DND-41 (cell line): Measurements from ENCODE around the gene XPR1.

ENCODE experiments used
- ATAC-seq: fragments of 200-7000 bp; cut with Tn5 transposase; 3 replicates; pipeline ENCODE4 v1.9.1; 2021; ENCODE audit warnings: low read depth; ENCODE audit not compliant: insufficient read depth
- DNase-seq: peaks from one replicate; pipeline ENCODE4 v3.0.0-alpha.2; 2020
- H2AFZ ChIP-seq: 2 replicates; pipeline ENCODE4 v1.6.0; 2012; ENCODE audit warnings: low read depth, low read length
- H3K27ac ChIP-seq: 2 replicates; pipeline ENCODE4 v1.5.1; 2012; ENCODE audit warnings: low read length, inconsistent platforms
- H3K27me3 ChIP-seq: fragments of 200-600 bp; sonication (generic); 2 replicates; pipeline ENCODE4 v1.6.0; 2012; ENCODE audit warnings: low read length, mild to moderate bottlenecking, inconsistent platforms; ENCODE audit not compliant: insufficient read depth, poor library complexity
- H3K36me3 ChIP-seq: 2 replicates; pipeline ENCODE4 v1.5.1; 2012; ENCODE audit warnings: low read length, inconsistent platforms; ENCODE audit not compliant: insufficient read depth
- H3K4me1 ChIP-seq: 2 replicates; pipeline ENCODE4 v1.5.1; 2012; ENCODE audit warnings: mild to moderate bottlenecking, low read length; ENCODE audit not compliant: insufficient read depth
- H3K4me2 ChIP-seq: 2 replicates; pipeline ENCODE4 v1.6.0; 2012; ENCODE audit warnings: mild to moderate bottlenecking, moderate library complexity, low read length, inconsistent platforms; ENCODE audit not compliant: insufficient read depth
- H3K4me3 ChIP-seq, 2 experiments: fragments of 200-600 bp in 1 of 2; shearing (Covaris generic) in 1 of 2; 2 replicates each; pipeline ENCODE4 v1.5.1; 2012 to 2016; ENCODE audit warnings: inconsistent platforms in 2 of 2, low read length in 2 of 2, mild to moderate bottlenecking in 2 of 2, low read depth in 1 of 2, moderate library complexity in 1 of 2
- H3K79me2 ChIP-seq: 2 replicates; pipeline ENCODE4 v1.6.0; 2012; ENCODE audit warnings: low read length, inconsistent platforms; ENCODE audit not compliant: insufficient read depth
- H3K9ac ChIP-seq: 2 replicates; pipeline ENCODE4 v1.6.0; 2012; ENCODE audit warnings: low read depth, mild to moderate bottlenecking, inconsistent platforms, low read length, moderate library complexity
- H3K9me3 ChIP-seq: 2 replicates; pipeline ENCODE4 v1.5.1; 2012; ENCODE audit warnings: low read length, moderate library complexity, mild to moderate bottlenecking, inconsistent platforms; ENCODE audit not compliant: insufficient read depth, severe bottlenecking
- H4K20me1 ChIP-seq: 2 replicates; pipeline ENCODE4 v1.6.0; 2012; ENCODE audit warnings: low read length; ENCODE audit not compliant: insufficient read depth
- EZH2 ChIP-seq: IDR thresholded peaks from 3 replicates; pipeline ENCODE4 v1.6.1; 2012; ENCODE audit warnings: borderline replicate concordance, low read depth, mild to moderate bottlenecking, moderate library complexity, low read length, inconsistent platforms; ENCODE audit not compliant: severe bottlenecking
- TF ChIP-seq, protein P1 (sequence below): IDR thresholded peaks from 2 replicates; pipeline ENCODE4 v1.5.1; 2012; ENCODE audit warnings: borderline replicate concordance, low read length, moderate library complexity, mild to moderate bottlenecking; ENCODE audit not compliant: poor library complexity, severe bottlenecking; ENCODE audit errors: extremely low read depth

The XPR1 gene

DNA sequence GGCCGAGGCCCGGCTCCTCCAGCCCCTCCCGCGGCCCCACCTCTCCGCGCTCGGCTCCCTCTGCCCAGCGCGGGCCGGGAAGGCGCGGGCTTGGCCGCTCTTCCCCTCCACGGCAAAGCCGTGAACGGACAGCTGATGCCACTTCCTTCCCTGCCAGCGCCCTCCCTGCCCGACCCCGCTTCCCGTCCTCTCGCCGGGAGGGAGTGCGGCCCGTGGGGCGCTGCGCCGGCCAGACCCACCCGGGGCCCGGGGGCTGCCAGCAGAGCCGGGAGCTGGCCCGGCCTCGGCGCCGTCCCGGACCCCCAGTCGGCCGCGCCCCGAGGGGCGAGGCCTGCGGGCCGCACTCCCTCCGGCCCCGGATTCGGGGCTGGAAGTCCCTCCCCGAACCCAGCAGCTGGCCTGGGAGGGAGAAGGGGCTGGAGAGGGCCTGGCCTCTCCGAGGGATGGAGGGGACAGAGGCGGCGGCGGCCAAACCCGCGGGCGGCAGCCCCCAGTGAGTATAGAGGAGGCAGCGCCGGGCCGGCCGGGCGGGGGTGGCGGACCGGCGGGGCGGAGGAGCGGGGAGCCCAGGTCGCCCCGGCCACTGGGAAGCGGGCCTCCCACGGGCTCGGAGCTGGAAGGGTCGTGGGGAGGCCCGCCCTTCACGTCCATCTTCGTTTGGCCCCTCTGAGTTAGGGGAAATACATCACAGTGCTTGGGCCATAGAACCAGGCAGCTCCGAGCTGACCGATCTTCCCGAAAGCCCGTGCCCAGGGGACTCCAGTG, 281.2 kb downstream of the XPR1 start, which contains the start of gene KIAA1614:
TSS of gene KIAA1614 (plus strand) at position 97 of the 765 bp plus-strand sequence. CDS start at position 444, 347 bp downstream.
- DNase-seq (no peak), ATAC-seq (no peak)
- Histone ChIP-seq H3K4me3 (no peak within 1 kb of the TSS), H3K4me1 (no peaks in the 10 kb centered on the region), H3K9ac (no peak within 1 kb of the TSS), H3K27me3 (peaks cover 11% of the 10 kb centered on the region), H3K27ac (no peak within 1 kb of the TSS), H4K20me1 (no peaks in the 10 kb centered on the region), H3K4me2 (no peak within 1 kb of the TSS; the same call in 1 of the 2 replicates), H3K9me3 (no peaks in the 10 kb centered on the region), H3K36me3 (no peaks in the 10 kb centered on the region), H2AFZ (no peak within 1 kb of the TSS), H3K79me2 (no peaks in the 10 kb centered on the region)
- no peak for TF ChIP-seq EZH2
- TF ChIP-seq, protein P1, sequence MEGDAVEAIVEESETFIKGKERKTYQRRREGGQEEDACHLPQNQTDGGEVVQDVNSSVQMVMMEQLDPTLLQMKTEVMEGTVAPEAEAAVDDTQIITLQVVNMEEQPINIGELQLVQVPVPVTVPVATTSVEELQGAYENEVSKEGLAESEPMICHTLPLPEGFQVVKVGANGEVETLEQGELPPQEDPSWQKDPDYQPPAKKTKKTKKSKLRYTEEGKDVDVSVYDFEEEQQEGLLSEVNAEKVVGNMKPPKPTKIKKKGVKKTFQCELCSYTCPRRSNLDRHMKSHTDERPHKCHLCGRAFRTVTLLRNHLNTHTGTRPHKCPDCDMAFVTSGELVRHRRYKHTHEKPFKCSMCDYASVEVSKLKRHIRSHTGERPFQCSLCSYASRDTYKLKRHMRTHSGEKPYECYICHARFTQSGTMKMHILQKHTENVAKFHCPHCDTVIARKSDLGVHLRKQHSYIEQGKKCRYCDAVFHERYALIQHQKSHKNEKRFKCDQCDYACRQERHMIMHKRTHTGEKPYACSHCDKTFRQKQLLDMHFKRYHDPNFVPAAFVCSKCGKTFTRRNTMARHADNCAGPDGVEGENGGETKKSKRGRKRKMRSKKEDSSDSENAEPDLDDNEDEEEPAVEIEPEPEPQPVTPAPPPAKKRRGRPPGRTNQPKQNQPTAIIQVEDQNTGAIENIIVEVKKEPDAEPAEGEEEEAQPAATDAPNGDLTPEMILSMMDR = no peak

DNA sequence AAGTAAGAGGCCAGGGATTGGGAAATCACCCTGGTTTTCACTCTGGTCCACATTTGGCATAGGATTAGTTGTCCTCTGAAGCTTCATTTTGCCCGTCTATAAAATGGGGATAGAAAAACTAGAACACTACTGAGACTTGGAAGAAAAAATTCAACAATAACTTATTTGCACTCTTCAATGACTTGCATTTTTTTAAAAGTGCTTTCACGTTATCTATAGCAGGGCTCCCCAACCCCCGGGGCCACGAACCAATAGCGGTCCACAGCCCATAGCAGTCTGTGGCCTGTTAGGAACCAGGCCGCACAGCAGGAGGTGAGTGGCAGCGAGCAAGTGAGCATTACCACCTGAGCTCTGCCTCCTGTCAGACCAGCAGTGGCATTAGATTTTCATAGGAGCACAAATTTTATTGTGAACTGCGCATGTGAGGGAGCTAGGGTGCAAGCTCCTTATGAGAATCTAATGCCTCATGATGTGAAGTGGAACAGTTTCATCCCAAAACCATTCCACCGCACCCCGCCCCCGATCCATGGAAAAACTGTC, 283.7 kb downstream of the XPR1 start:
- Histone ChIP-seq H3K79me2 (no peaks in the 10 kb centered on the region), H3K27ac (no peak overlapping the region), H3K4me3 (no peak overlapping the region), H2AFZ (no peak overlapping the region), H3K9ac (no peak overlapping the region), H4K20me1 (no peaks in the 10 kb centered on the region), H3K4me1 (no peaks in the 10 kb centered on the region), H3K4me2 (no peak overlapping the region), H3K9me3 (no peaks in the 10 kb centered on the region), H3K27me3 (peaks cover 11% of the 10 kb centered on the region), H3K36me3 (no peaks in the 10 kb centered on the region)
- ATAC-seq (no peak), DNase-seq (no peak)
- TF ChIP-seq, protein P1 = no peak
- no peak for TF ChIP-seq EZH2

DNA sequence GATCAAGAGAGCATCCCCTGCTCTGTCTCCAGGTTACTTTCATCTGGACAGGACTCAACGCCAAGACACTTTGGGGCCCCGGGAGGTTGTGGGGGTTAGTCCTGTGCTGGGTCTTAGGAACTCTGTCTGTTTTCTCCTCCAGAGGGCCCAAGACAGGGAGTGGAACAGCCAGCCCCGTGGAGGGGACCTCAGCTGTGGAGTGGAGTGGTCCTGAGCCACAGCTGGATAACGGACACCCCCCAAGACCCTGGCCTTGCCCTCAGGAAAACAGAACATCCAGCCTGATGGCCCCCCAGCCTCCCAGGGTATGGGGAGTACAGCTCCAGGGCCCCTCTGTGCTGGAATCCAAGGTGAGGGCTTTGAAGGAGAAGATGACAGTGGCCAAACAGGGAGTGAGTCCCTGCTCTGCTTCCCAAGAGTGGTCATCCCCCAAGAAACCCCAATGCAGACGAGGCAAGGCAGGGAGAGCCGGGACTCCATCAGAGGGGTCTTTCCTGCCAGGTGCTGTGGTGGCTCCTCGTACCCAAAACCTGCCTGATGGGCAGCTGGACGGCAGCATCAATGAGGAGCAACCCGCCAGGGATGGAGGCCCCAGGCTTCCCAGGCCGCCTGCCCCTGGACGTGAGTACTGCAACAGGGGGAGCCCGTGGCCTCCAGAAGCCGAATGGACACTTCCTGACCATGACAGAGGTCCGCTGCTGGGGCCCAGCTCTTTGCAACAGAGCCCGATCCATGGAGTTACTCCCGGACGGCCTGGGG, 284.4 kb downstream of the XPR1 start:
- H3K79me2 ChIP-seq = no peaks in the 10 kb centered on the region
- no peaks in the 10 kb centered on the region for H3K36me3 ChIP-seq
- H2AFZ ChIP-seq = no peak overlapping the region
- H3K4me2 ChIP-seq = no peak overlapping the region
- H3K27me3 ChIP-seq = peaks cover 11% of the 10 kb centered on the region
- H3K9ac ChIP-seq = no peak overlapping the region
- DNase-seq (no peak), ATAC-seq (no peak)
- no peaks in the 10 kb centered on the region for H3K4me1 ChIP-seq
- H4K20me1 ChIP-seq = no peaks in the 10 kb centered on the region
- no peak overlapping the region for H3K4me3 ChIP-seq
- H3K9me3 ChIP-seq = no peaks in the 10 kb centered on the region
- TF ChIP-seq, protein P1 = no peak
- no peak for TF ChIP-seq EZH2
- no peak overlapping the region for H3K27ac ChIP-seq
